Duodenal mucosa (tissue), 2 donors: Measurements from ENCODE around the gene LAGE3.

Experiments
- H3K27ac ChIP-seq: one replicate; pipeline ENCODE4 v1.7.0; 2013; ENCODE audit warnings: low read depth, low read length
- H3K27me3 ChIP-seq, 2 donors: one replicate each; pipeline ENCODE4 v1.7.0; 2013; ENCODE audit warnings: low read length in 2 of 2, control low read depth in 1 of 2; ENCODE audit not compliant: insufficient read depth in 2 of 2, control insufficient read depth in 1 of 2
- H3K36me3 ChIP-seq, 2 donors: one replicate each; pipeline ENCODE4 v1.7.0; 2013; ENCODE audit warnings: low read length in 2 of 2, control low read depth in 1 of 2; ENCODE audit not compliant: insufficient read depth in 2 of 2, control insufficient read depth in 1 of 2
- H3K4me1 ChIP-seq, 2 donors: one replicate each; pipeline ENCODE4 v1.7.0; 2013; ENCODE audit warnings: low read length in 2 of 2, control low read depth in 1 of 2; ENCODE audit not compliant: insufficient read depth in 2 of 2, control insufficient read depth in 1 of 2
- H3K4me3 ChIP-seq, 2 donors: one replicate each; pipeline ENCODE4 v1.7.0; 2013; ENCODE audit warnings: low read length in 2 of 2, low read depth in 1 of 2
- H3K9ac ChIP-seq, 2 donors: one replicate each; pipeline ENCODE4 v1.7.0; 2013; ENCODE audit warnings: low read length in 2 of 2, low read depth in 1 of 2
- H3K9me3 ChIP-seq, 2 donors: one replicate each; pipeline ENCODE4 v1.7.0; 2013; ENCODE audit warnings: low read length in 2 of 2, control low read depth in 1 of 2; ENCODE audit not compliant: control insufficient read depth in 1 of 2

LAGE3 gene

DNA sequence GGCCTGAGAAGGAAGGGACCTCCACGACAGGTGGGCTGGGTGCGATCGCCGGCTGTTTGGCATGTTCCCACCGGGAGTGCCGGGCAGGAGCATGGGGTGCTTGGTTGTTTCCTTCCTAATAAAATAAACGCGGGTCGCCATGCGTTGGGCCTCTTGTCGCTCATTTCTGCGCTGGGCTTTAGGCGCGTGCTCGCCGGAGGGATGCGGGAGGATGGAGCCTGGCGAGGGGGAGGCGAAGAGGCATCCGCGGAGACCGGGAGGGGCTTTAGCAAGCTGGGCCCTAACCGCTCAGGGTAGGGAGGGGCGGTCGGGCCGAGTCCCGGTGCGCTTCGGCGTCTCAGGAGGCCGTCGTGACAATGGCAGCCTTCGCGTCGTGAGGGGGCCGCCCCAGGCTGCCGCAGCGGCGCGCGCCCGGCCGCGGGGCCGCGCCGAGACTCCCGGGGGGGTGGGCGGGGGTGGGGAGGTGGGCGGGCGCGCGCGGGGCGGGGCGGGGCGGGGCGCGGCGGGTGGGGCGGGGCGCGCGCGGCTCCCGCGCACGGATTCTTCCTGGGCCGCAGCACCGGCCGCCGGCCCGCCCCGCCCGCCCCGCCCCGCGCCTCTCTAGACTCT lies 42.6 kb downstream of the LAGE3 start:
- Histone ChIP-seq H3K27me3 (no peaks in the 10 kb centered on the region), H3K27ac (peak overlapping the region; percentile 56), H3K9ac (peak overlapping the region; percentile 18 to 33), H3K36me3 (peaks cover 12 to 42% of the 10 kb centered on the region in 2 donors), H3K4me3 (peak overlapping the region; percentile 50 to 54), H3K9me3 (no peaks in the 10 kb centered on the region), H3K4me1 (peaks cover 9 to 15% of the 10 kb centered on the region in 2 donors)

DNA sequence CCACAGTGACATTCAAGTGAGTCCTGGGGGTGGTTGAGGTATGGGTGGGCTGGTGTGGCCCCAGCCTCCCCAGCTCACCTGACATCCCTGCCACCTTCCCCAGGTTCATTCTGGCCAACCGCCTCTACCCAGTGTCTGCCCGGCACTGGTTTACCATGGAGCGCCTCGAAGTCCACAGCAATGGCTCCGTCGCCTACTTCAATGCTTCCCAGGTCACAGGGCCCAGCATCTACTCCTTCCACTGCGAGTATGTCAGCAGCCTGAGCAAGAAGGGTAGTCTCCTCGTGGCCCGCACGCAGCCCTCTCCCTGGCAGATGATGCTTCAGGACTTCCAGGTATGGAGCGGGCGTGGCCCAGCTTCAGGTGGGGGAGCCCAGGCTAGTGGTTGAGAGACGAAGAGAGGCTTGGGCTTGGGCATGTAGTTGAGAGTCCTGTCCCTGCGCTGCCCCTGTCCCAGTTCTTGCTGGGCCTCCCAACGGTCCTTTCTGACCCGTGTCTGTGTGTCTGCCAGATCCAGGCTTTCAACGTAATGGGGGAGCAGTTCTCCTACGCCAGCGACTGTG lies 43.8 kb downstream of the LAGE3 start:
- no peaks in the 10 kb centered on the region for H3K9me3 ChIP-seq
- no peak overlapping the region for H3K4me3 ChIP-seq
- H3K4me1 ChIP-seq, result peaks cover 12 to 22% of the 10 kb centered on the region in 2 donors
- H3K9ac ChIP-seq, result no peak overlapping the region
- H3K27ac ChIP-seq, result no peak overlapping the region
- no peaks in the 10 kb centered on the region for H3K27me3 ChIP-seq
- peaks cover 9 to 36% of the 10 kb centered on the region in 2 donors for H3K36me3 ChIP-seq

DNA sequence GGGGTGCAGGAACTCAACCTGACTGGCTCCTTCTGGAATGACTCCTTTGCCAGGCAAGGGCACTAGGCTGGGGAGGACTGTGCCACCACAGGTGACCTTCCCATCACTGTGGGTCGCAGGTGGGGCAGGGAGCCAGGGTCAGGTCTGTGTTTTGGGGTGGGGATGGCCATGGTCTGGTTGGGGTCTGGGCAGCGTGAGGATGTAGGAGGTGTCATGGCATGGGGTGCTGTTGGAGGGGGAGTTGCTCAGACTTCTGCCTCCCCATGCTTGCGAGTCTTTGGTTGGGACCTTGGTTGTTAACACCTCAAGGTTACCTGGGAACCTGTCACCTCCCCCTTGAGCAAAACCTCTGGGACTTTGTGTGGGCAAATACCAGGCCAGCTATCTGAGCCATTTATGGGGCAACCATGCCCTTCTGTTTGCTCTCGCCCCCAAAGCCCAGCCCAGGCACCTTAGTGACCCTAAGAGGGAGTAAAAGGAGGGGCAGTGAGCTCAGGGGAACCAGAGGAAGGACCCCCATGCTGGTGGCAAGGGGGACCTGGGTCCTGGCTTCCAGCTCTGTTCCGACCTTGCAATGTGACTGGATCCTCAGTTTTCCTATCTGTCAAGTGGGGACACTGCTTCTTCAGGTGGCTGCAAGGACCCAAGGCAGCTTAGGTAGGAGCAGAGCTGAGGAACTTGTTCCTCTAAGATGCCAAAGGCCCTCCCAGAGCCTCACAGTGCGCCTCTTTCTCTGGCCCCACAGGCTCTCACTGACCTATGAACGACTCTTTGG lies 44.5 kb downstream of the LAGE3 start:
- Histone ChIP-seq H3K27me3 (no peaks in the 10 kb centered on the region), H3K4me3 (no peak overlapping the region), H3K9ac (no peak overlapping the region), H3K4me1 (peaks cover 15 to 25% of the 10 kb centered on the region in 2 donors), H3K27ac (no peak overlapping the region), H3K9me3 (no peaks in the 10 kb centered on the region), H3K36me3 (peaks cover 9 to 34% of the 10 kb centered on the region in 2 donors)

DNA sequence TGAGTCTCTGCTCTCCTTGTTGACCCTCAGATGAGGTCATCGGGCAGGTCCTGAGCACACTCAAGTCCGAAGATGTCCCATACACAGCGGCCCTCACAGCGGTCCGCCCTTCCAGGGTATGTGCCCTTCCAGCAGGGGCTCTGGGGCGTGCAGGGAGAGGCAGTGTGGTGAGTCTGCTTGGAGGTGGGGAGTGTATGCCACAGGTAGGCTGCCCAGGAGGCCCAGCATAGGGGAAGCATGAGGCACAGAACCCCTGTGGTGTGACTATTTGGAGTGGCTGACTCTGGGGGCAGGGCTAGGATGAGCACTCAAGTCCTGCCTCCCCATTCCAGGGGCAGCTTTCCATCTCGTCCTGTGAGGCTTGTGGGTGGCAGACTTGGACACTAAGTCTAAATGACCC lies 45.5 kb downstream of the LAGE3 start:
- H3K9me3 ChIP-seq, result no peaks in the 10 kb centered on the region
- H3K27me3 ChIP-seq, result no peaks in the 10 kb centered on the region
- peaks cover 4 to 34% of the 10 kb centered on the region in 2 donors for H3K36me3 ChIP-seq
- H3K27ac ChIP-seq, result no peak overlapping the region
- H3K4me3 ChIP-seq, result no peak overlapping the region
- H3K9ac ChIP-seq, result no peak overlapping the region
- H3K4me1 ChIP-seq, result peaks cover 20 to 25% of the 10 kb centered on the region in 2 donors

DNA sequence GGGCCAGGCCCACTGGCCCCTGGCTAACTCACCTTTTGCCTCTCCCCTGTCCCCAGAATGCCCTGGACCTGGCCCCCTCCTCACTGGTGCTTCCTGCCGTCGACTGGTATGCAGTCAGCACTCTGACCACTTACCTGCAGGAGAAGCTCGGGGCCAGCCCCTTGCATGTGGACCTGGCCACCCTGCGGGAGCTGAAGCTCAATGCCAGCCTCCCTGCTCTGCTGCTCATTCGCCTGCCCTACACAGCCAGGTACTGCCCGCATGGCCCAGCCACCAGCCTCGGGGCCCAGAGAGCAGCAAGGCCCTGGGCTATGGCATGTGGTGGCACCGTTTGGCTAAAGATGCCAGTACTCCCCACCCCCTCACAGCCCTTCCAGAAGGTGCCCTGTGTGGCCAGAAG lies 46.9 kb downstream of the LAGE3 start:
- H3K9ac ChIP-seq, result no peak overlapping the region
- no peaks in the 10 kb centered on the region for H3K9me3 ChIP-seq
- no peaks in the 10 kb centered on the region for H3K27me3 ChIP-seq
- peaks cover 13 to 20% of the 10 kb centered on the region in 2 donors for H3K4me1 ChIP-seq
- H3K4me3 ChIP-seq, result no peak overlapping the region
- no peak overlapping the region for H3K27ac ChIP-seq
- H3K36me3 ChIP-seq, result peaks cover 4 to 34% of the 10 kb centered on the region in 2 donors

DNA sequence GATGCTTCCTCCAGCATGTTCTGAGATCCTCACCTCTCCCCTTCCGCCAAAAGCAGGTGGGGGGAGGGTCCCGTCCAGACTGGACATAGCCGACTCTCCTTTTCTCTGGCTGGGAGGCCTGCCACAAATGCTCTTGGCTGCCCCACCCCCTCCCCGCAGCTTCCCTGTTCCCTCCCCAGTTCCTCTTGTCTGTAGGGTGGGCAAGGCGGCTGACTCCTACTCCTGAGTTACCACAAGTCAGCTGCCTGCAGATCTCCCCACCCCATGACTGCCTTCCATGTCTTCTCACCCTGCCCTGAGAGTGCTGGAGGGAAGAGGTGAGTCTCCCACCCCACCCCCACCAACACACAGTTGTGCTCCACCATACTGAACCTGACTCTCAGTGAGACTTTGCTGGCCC lies 47.7 kb downstream of the LAGE3 start:
- Histone ChIP-seq H3K9ac (no peak overlapping the region), H3K4me3 (no peak overlapping the region), H3K4me1 (peaks cover 17 to 20% of the 10 kb centered on the region in 2 donors), H3K27ac (no peak overlapping the region), H3K27me3 (no peaks in the 10 kb centered on the region), H3K36me3 (peaks cover 4 to 34% of the 10 kb centered on the region in 2 donors), H3K9me3 (no peaks in the 10 kb centered on the region)

DNA sequence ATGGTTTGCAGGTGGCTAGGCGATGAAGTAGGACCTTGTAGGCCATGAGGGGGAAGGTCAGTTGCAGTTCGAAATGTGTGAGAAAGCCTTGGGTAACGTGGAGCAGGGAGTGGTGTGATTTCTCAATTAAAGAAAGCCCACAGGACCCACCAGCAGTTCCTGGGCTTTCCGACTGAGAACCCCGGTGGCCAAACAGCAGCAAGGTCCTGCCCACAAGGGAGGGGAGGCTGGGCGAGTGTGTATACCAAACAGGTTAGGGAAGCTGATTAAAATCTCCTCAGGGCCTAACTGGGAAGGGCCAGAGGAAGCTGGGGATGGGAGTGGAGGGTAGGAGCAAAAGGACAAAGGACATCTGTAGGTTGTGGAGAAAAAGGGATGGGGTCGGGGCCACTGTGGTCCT lies 48.2 kb downstream of the LAGE3 start:
- peak overlapping the region in 1 of 2 donors; percentile 32 for H3K9ac ChIP-seq
- no peaks in the 10 kb centered on the region for H3K27me3 ChIP-seq
- peaks cover 4 to 34% of the 10 kb centered on the region in 2 donors for H3K36me3 ChIP-seq
- peaks cover 17 to 20% of the 10 kb centered on the region in 2 donors for H3K4me1 ChIP-seq
- H3K27ac ChIP-seq, result no peak overlapping the region
- H3K9me3 ChIP-seq, result no peaks in the 10 kb centered on the region
- H3K4me3 ChIP-seq, result no peak overlapping the region

DNA sequence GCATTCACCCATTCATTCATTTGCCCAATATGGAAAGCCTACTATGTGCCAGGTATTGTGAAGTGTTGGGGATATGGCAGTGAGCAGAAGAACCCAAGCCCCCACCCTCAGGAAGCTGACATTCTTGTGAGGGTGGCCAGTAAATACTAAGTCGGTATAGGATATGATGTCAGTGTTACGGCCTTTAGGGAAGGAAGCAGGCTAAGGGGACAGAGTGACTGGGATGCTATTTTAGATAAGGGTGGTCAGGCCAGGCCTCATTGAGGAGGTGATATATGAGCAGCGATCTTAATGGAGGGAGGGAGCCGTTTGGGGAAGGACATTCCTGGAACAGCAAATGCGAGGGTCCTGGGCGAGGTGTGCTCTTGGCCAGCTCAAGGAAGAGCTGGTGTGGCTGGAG lies 48.6 kb downstream of the LAGE3 start:
- Histone ChIP-seq H3K4me1 (peaks cover 17 to 20% of the 10 kb centered on the region in 2 donors), H3K27ac (no peak overlapping the region), H3K36me3 (peaks cover 4 to 31% of the 10 kb centered on the region in 2 donors), H3K4me3 (no peak overlapping the region), H3K9me3 (no peaks in the 10 kb centered on the region), H3K27me3 (no peaks in the 10 kb centered on the region), H3K9ac (peak overlapping the region in 1 of 2 donors; percentile 32)

DNA sequence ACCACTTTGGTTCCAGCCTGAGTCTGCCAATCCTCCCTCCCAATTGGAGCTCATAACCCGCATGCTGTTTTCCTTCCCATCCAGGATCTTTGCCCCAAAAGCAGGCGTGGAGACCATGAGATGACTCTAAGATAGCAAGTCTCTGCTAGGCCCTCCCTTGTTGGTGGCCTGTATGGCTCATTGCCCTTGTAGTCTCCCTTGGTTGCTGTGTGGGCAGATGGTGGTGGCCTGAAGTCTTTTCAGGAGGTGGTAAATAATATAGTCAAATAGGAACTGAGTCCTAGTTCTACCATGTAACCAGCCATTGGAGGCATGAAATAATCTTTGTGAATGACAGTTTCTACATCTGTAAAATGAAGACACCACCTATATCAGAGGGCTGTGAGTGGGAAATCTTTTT lies 49.4 kb downstream of the LAGE3 start:
- Histone ChIP-seq H3K9me3 (no peaks in the 10 kb centered on the region), H3K9ac (peak overlapping the region; percentile 43 to 71), H3K4me1 (peaks cover 17 to 20% of the 10 kb centered on the region in 2 donors), H3K27me3 (no peaks in the 10 kb centered on the region), H3K27ac (no peak overlapping the region), H3K4me3 (peak overlapping the region; percentile 75 to 76), H3K36me3 (peaks cover 4 to 23% of the 10 kb centered on the region in 2 donors)
